Activated B cell treated with CpG ODN at 0.5 μM for 24 hours (primary cell): ENCODE results near the gene NUBP1. TPM values are rescaled to one million over a fixed set of nuclear protein-coding genes. Genes with fewer than 3 reads are reported as not detected.

Experiments used
- ATAC-seq: fragments of 200-7000 bp; cut with Tn5 transposase; one replicate; pipeline ENCODE4 v1.10.0; 2021; ENCODE audit warnings: low read depth, mild to moderate bottlenecking, moderate library complexity
- CTCF ChIA-PET: fragments of 350-600 bp; sonication (Branson Sonifier 250); formaldehyde crosslinking; loops from one replicate; lab custom pipeline; 2021; ENCODE audit warnings: antibody characterized with exemption; lab: Charles Lee
- POLR2A ChIA-PET: fragments of 350-600 bp; sonication (Branson Sonifier 250); formaldehyde crosslinking; loops from one replicate; lab custom pipeline; 2021; ENCODE audit warnings: antibody characterized with exemption; lab: Charles Lee
- DNase-seq: peaks from one replicate; pipeline ENCODE4 v3.0.0; 2022
- H3K27ac Mint-ChIP-seq: one replicate; pipeline ENCODE4 v1.8.0; 2020; ENCODE audit warnings: mixed read lengths
- H3K27me3 Mint-ChIP-seq: one replicate; pipeline ENCODE4 v1.8.0; 2021; ENCODE audit warnings: mixed read lengths
- H3K36me3 Mint-ChIP-seq: one replicate; pipeline ENCODE4 v1.8.0; 2021; ENCODE audit warnings: low read depth, mixed read lengths
- H3K4me1 Mint-ChIP-seq: one replicate; pipeline ENCODE4 v1.8.0; 2021; ENCODE audit warnings: mixed read lengths
- H3K4me3 Mint-ChIP-seq: one replicate; pipeline ENCODE4 v1.8.0; 2020; ENCODE audit warnings: mild to moderate bottlenecking, mixed read lengths
- H3K9me3 Mint-ChIP-seq: one replicate; pipeline ENCODE4 v1.8.0; 2020; ENCODE audit warnings: mixed read lengths
- CTCF ChIP-seq: fragments of 200-600 bp; IDR thresholded peaks from one replicate; pipeline ENCODE4 v1.8.0; 2022; ENCODE audit warnings: antibody characterized with exemption, mild to moderate bottlenecking
- intact Hi-C: fragments of 100-400 bp; cut with micrococcal nuclease; formaldehyde crosslinking; loops from one replicate; pipeline ENCODE4 v1.15.1; 2024
- total RNA-seq: library from RNA; stranded (reverse); gene quantifications from 2 replicates; pipeline ENCODE4 v1.2.3, GENCODE V29; 2022

The NUBP1 gene
- total RNA-seq = 74.1 and 77.2 TPM in 2 replicates

GRCh38 chr16:10743610-10744369 lies at the start of gene NUBP1:
Gene NUBP1, plus strand, starts transcription at chr16:10743842. Its CDS starts 22 bp downstream, at chr16:10743864.
- ChIA-PET POLR2A (interaction anchor here (0.6 to 3.6 kb wide), 37 partner anchors 10 to 1653 kb away, joined by 3 to 67 read pairs (median 6); partner anchors contain the start of genes CIITA, CLEC16A, DEXI and HAPSTR1), CTCF (interaction anchor here (0.7 to 1.8 kb wide), 7 partner anchors 9 to 486 kb away, joined by 3 to 18 read pairs (median 4); partner anchors contain the start of gene CIITA)
- peak; percentile 94 for ATAC-seq
- TF ChIP-seq CTCF = no peak
- Mint-ChIP-seq H3K4me3 (peak within 1 kb of the TSS; percentile 94), H3K27me3 (no peaks in the 10 kb centered on the region), H3K36me3 (peaks cover 44% of the 10 kb centered on the region), H3K27ac (peak within 1 kb of the TSS; percentile 99), H3K9me3 (no peaks in the 10 kb centered on the region), H3K4me1 (peaks cover 69% of the 10 kb centered on the region)
- peak; percentile 98 for DNase-seq
- intact Hi-C loops = loop anchor here (1.0 to 10.0 kb wide), 7 partner anchors 10 to 359 kb away; partner anchors contain the start of genes ATF7IP2 and CLEC16A

GRCh38 chr16:10693889-10694288 lies 49.8 kb upstream of the NUBP1 start:
- H3K36me3 Mint-ChIP-seq = no peaks in the 10 kb centered on the region
- H3K4me1 Mint-ChIP-seq = peaks cover 6% of the 10 kb centered on the region
- H3K27ac Mint-ChIP-seq = no peak overlapping the region
- ChIA-PET POLR2A (no interaction called here), CTCF (no interaction called here)
- no peak for ATAC-seq
- H3K4me3 Mint-ChIP-seq = no peak overlapping the region
- intact Hi-C loops = no loop called here
- H3K27me3 Mint-ChIP-seq = peaks cover 5% of the 10 kb centered on the region
- no peak for TF ChIP-seq CTCF
- peaks cover 3% of the 10 kb centered on the region for H3K9me3 Mint-ChIP-seq
- DNase-seq = no peak

GRCh38 chr16:10694306-10694705 lies 49.3 kb upstream of the NUBP1 start:
- CTCF ChIA-PET = no interaction called here
- ATAC-seq (no peak), DNase-seq (no peak)
- intact Hi-C loops = no loop called here
- Mint-ChIP-seq H3K27me3 (peaks cover 5% of the 10 kb centered on the region), H3K4me3 (no peak overlapping the region), H3K4me1 (peaks cover 6% of the 10 kb centered on the region), H3K9me3 (peaks cover 3% of the 10 kb centered on the region), H3K36me3 (no peaks in the 10 kb centered on the region), H3K27ac (no peak overlapping the region)
- no peak for TF ChIP-seq CTCF
- POLR2A ChIA-PET = no interaction called here

GRCh38 chr16:10694830-10695229 lies 48.8 kb upstream of the NUBP1 start, which contains the start of gene TEKT5:
Gene TEKT5, minus strand, starts transcription at chr16:10694930. Its CDS starts 57 bp downstream, at chr16:10694873.
- Mint-ChIP-seq H3K36me3 (no peaks in the 10 kb centered on the region), H3K9me3 (peaks cover 3% of the 10 kb centered on the region), H3K27ac (no peak within 1 kb of the TSS), H3K27me3 (peaks cover 5% of the 10 kb centered on the region), H3K4me1 (peaks cover 6% of the 10 kb centered on the region), H3K4me3 (no peak within 1 kb of the TSS)
- ChIA-PET CTCF (no interaction called here), POLR2A (no interaction called here)
- intact Hi-C loops = no loop called here
- no peak for TF ChIP-seq CTCF
- DNase-seq (no peak), ATAC-seq (no peak)

- DNase-seq (no peak), ATAC-seq (no peak)
- Mint-ChIP-seq H3K4me3 (no peak overlapping the region), H3K9me3 (no peaks in the 10 kb centered on the region), H3K27me3 (no peaks in the 10 kb centered on the region), H3K27ac (no peak overlapping the region), H3K36me3 (no peaks in the 10 kb centered on the region), H3K4me1 (no peaks in the 10 kb centered on the region)
- no peak for TF ChIP-seq CTCF
- ChIA-PET CTCF (no interaction called here), POLR2A (no interaction called here)
- intact Hi-C loops = no loop called here
Observed at GRCh38 chr16:10699756-10700155, 43.9 kb upstream of the NUBP1 start.
